Stimulated activated CD8-positive, alpha-beta memory T cell treated with anti-CD3 and anti-CD28 coated beads, Interleukin-15, amount 100 ng/mL, for 1 hour (primary cell): ENCODE data around the gene LRRC8E.
A peak's percentile ranks its signal among the peaks of the same experiment; 100 is the strongest.
"Not testable (repeated sequence)": the region's sequence is repeated elsewhere in the genome, so short reads cannot be mapped to it uniquely, and the experiment has no call there.

Source experiments
- DNase-seq: peaks from one replicate; pipeline ENCODE4 v3.0.0-alpha.2; 2020; ENCODE audit warnings: low read depth

The LRRC8E gene

GRCh38 chr19:7908742-7909461, 20.6 kb downstream of the LRRC8E start:
- DNase-seq = no peak

DNA sequence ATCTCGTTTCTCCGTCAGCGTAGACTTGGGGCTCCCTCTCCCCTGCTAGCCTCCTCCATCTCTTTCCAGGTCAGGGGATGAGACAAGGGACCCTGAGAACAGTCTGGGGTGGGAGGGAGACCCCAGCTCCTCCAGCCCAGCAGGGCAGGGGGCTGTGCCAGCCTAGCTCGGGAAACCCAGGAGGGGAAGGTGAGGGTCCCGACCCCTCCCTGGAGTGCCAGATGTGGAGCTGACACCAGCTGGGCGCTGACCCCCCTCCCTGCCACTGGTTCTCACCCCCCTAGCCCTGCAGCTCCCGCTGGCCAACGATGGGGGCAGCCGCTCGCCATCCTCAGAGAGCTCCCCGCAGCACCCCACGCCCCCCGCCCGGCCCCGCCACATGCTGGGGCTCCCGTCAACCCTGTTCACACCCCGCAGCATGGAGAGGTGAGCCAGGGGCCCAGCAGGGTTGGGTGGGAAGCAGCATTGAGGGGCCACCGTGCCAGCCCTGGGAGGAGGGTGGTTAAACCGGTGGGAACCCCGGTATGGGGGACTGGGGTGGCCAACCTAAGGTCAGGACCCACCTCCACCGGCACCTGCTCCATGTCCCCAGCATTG, 21.3 kb downstream of the LRRC8E start:
- DNase-seq = no peak

- DNase-seq = no peak
Observed at GRCh38 chr19:7910321-7911161, 22.2 kb downstream of the LRRC8E start.

GRCh38 chr19:7911508-7912143, 23.3 kb downstream of the LRRC8E start:
- no peak for DNase-seq

DNA sequence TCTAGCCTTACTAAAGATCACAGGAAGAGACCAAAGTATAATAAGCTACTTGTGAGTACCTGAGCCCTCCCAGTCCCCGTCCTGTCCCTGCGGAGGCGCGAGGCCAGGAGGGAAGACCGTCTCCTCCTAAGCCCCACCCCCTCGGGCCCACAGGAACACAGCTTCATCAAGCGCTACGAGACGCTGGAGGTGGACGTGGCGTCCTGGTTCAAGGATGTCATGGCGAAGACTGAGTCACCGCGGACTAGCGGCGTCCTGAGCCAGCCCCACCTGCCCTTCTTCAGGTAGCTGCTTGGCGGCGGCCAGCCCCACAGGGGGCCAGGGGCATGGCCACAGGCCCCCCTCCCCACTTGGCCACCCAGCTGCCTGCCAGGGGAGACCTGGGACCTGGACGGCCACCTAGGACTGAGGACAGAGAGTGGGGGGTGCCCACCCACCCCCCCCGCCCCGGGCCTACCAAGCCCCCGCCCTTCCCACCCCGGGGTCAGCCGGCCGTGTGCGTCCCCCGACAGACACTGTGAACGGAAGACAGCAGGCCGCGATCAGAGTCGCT, 23.9 kb downstream of the LRRC8E start:
- no peak for DNase-seq

DNA sequence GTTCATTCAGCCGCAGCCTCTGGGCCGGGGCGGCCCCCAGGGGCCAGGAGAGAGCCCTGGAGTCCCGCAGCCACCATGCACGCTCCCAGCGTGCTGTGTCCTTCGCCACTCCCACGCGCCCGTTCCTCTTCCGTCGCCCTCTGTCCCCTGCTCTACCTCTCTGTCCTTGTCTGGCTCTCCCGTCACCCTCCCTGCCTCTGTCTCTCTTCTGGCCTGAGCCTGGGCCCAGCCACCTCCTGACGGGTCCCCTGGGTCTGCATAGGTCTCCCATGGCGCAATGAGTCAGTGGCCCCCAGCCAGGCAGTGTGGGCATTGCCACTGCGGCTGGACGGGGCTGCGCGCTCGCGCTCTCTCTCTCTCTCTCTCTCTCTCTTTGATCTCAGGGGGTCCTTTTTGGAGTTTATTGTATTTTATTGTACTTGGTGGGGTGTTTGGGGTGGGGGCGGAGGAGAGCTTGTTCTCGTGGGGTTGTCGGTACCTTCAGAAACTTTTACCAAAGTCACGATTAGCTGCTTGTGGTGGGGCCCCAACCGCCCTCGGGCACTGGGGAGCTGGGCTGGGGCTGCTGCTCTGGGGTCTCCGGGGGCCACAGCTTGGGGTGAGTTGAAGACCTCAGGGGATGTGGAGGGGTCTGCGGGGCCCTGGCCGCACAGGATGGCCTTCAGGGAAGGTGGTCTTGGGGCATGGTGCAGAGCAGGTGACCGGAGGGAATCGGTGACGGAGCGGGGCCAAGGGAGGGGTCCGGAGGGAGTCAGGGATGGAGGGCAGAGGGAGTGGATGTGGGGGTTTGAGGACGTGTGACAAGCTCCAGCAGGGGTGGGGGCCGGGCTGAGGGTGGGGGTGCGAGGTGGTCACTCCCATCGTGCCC, 24.6 kb downstream of the LRRC8E start:
- DNase-seq = no peak

GRCh38 chr19:7913652-7914051, 25.3 kb downstream of the LRRC8E start:
- no peak for DNase-seq

DNA sequence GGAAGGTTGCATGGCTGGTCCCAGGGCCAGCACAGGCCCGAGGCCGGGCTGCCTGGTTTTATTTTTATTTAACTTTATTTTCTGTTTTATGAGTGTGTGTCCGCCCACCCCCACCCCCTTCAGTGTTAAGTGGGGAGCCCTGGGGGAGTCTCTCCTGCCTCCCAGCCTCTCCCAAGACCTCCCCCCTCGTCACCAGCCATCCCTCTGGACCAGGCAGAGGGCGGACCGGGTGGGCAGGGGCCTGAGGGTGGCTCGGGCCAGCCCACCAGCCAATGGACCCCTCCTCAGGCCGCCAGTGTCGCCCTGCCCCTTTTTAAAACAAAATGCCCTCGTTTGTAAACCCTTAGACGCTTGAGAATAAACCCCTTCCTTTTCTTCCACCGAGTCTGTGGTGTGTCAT, 25.8 kb downstream of the LRRC8E start:
- DNase-seq = no peak

DNA sequence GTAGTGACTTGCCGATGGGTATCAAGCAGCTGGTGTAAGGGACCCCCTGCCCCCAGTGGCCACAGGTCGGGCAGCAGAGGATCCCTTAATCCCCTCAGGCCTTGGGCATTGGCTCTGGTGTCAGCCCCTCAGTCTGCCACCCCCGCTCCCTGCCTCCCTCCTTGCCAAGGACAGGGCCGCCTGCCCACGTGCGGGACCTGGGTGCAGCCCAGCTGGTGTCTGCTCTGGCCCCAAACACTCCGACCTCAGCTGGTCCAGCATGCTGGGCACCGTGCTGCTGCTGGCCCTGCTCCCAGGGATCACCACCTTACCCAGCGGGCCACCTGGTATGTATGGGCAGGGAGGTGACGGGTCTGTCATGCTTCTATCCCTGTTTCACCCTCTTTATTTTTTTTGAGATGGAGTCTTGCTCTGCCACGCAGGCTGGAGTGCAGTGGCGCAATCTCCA, 26.3 kb downstream of the LRRC8E start, which contains the start of gene TGFBR3L:
Gene TGFBR3L (plus strand): TSS at position 233 of the 448 bp plus-strand sequence.
- DNase-seq = no peak

DNA sequence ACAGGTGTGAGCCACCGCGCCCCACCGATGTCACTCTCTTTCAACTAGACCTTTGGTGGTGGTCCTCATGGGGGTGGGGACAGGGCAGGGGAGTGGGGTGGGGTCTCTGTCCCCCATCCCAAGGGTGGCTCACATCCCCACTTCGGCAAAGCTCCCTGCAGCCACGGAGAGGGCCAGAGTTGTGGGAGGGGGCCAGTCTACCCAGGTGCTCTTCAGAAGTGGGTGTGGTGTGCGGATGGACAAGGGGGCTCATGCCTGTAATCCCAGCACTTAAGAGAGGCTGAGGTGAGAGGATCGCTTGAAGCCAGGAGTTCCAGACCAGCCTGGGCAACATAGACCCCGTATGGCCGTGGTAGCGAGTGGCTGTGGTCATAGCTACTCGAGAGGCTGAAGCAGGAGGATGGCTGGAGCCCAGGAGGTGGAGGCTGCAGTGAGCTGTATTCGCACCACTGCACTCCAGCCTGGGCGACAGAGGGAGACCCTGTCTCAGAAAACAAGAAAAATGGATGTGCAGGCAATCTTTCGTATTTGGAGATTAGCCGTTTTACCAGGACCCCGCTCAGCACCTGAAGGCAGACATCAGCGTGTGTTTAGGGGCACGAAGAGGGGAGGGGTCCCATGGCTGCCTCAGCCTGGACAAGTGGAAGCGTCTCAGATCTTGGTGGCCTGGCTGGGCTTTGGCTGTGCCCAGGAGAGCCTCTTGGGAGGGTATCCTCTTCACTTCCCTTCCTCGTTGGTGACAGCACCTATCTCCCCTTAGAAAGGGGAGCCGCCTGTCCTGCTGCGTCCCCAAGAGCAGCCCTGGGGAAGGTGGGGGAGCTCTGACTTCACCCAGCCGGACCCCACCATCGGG, 27.2 kb downstream of the LRRC8E start:
- DNase-seq = no peak

DNA sequence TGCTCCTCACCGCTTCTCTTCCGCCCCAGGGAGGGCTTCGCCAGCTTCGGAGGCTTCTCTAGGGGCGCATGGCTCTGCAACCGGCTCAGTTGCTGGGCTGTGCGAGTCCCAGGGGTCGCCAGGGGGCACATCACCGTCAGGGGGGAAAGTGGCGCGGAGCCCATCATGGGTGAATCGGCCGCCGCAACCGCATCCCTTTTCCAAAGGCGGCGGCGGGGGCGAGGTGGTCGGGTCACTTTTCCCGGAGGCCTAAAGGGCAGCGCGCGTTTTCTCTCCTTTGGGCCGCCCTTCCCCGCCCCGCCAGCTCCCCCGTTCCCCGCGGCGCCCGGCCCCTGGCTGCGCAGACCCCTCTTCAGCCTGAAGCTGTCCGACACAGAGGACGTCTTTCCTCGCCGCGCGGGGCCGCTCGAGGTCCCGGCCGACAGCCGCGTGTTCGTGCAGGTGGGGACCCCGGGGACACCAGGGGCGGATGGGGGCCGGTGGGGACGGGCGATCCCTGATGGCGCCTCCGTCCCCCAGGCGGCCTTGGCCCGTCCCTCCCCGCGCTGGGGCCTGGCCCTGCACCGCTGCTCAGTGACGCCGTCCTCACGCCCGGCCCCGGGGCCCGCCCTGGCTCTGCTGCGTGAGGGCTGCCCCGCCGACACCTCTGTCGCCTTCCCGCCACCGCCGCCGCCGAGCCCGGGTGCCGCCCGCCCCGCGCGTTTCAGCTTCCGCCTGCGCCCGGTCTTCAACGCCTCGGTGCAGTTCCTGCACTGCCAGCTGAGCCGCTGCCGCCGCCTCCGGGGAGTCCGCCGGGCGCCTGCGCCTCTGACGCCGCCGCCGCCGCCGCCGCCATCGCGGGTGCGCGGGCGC, 28.0 kb downstream of the LRRC8E start:
- DNase-seq = no peak

DNA sequence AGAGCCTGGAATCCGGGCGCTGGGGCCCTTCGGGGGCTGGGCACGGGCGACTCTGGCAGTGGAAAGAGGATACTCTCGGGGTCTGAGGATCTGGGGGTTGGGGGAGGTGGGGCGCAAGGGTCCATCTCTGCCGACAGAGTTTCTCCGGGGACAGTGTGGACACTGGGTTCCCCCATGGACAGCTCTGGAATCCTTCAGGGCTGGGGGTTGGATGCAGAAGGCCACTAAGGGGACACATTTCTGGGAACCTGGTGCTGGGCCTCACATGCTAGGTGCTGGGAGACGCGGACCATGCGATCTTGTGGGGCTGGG, 28.6 kb downstream of the LRRC8E start:
- DNase-seq = no peak

- DNase-seq = no peak
Observed at GRCh38 chr19:7917267-7918061, 29.2 kb downstream of the LRRC8E start.

DNA sequence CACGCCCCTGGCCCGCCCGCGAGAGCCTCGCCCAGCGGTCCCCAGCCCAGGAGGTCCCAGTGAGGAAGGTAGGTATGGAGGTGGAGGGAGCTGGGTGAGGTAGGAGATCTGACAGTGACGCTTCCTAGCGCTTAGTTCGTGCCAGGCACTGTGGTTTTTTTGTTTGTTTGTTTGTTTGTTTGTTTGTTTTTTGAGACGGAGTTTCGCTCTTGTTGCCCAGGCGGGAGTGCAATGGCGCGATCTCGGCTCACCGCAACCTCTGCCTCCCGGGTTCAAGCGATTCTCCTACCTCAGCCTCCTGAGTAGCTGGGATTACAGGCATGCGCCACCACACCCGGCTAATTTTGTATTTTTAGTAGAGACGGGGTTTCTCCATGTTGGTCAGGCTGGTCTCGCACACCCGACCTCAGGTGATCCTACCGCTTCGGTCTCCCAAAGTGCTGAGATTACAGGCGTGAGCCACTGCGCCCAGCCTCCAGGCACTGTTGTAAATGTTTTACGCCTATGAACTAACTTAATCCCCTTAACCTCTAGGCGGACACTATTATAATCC, 29.8 kb downstream of the LRRC8E start:
- DNase-seq = not testable (repeated sequence)

DNA sequence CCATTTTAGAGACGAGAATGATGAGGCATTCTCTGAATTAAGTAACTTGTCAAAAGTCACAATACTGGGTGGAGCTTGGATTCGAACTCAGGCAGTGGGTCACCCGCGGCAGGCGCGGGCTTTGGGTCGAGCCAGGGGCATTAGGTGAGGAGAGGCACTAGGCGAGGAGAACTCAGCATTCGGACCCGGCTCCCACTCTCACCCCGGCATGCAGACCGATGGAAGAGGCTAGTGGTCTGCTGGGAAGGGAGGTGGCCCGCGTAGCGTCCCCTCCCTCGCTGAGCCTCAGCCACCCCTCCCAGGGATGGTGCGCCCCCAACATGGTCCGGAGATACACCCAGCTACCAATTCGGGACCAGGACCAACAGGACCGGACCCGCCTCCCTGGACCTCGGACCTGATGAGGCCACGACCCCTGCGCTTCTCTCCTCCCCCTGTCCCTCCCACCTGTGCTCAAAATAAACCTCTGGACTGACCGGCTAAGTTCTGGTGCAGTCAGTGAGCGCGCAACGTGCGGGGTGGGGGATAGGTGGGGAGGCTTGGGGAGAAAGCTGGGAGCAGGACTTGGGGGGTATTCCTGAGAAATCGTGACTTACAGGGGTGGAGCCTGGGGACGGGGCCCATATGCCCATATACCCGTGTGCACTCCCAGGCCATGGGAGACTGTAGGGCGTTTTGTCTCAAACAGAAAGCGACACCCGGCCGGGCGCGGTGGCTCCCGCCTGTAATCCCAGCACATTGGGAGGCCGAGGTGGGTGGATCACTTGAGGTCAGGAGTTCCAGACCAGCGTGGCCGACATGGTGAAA, 30.5 kb downstream of the LRRC8E start:
- DNase-seq = no peak

DNA sequence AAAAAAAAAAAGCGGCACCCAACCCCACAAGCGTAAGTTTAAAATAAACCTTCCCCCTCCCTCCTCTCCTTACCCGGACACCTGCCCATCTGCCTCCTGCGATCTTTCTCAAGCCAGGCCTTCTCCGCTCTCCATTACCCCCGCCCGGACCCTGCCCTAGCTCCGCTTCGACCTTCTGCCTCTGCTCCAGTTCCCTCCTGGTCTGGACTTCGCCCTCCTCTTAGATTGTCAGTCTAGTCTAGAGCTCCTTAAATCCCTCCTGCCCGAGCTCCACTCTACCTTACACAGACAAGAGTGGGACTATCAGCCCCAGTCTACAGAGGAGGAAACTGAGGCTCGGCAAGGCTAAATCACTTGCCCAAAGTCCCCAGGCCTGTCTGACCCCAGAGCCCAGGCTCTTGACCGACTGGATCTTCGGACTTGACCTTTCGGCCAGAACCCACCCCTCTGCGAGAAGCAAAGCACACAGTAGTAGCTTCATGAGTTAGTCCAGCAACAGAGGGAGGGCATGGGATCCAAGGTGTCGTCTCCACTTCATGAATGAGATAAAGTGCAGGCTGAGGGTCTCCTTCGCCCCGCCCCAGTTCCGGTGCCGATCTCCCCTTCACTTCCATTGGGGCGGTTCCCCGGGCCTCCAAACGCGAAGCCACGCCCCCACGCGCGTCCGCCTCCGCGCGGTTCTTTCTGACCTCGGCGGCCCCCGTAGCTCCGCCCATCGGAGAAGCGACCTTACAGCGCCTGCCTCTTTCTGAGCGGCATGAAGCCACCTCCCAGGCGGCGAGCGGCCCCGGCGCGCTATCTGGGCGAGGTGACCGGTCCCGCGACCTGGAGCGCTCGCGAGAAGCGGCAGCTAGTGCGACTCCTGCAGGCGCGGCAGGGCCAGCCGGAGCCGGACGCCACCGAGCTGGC, 31.6 kb downstream of the LRRC8E start, which contains the start of gene SNAPC2:
Gene SNAPC2 (plus strand): TSS at position 729 of the 909 bp plus-strand sequence. CDS start 29 bp downstream, at position 758.
- DNase-seq = peak; percentile 92
